ENCODE measurements around the gene RHEX. TPM values are rescaled to one million over a fixed set of nuclear protein-coding genes. Genes with fewer than 3 reads are reported as not detected.
"Not testable (repeated sequence)": the region's sequence is repeated elsewhere in the genome, so short reads cannot be mapped to it uniquely, and the experiment has no call there.

RHEX gene
- polyA plus RNA-seq, 6 donors from 2014 or later: 0.28 to 5.3 (median 0.60) TPM

GRCh38 chr1:206037581-206037980, 15.4 kb upstream of the RHEX start:
- peak overlapping the region; percentile 80 to 96 (median 84) for H3K27ac Mint-ChIP-seq
- no peak for DNase-seq
- no peak for ATAC-seq (ENCODE audit: low read depth in 2 of 2)
- peaks cover 74 to 97% (median 92%) of the 10 kb centered on the region in 3 donors for H3K4me1 Mint-ChIP-seq
- H3K36me3 Mint-ChIP-seq: no peaks in the 10 kb centered on the region
- H3K9me3 Mint-ChIP-seq: no peaks in the 10 kb centered on the region
- peak overlapping the region in 6 of 8 donors; percentile 45 to 91 (median 76) for H3K4me3 Mint-ChIP-seq
- no peaks in the 10 kb centered on the region for H3K27me3 Mint-ChIP-seq

DNA sequence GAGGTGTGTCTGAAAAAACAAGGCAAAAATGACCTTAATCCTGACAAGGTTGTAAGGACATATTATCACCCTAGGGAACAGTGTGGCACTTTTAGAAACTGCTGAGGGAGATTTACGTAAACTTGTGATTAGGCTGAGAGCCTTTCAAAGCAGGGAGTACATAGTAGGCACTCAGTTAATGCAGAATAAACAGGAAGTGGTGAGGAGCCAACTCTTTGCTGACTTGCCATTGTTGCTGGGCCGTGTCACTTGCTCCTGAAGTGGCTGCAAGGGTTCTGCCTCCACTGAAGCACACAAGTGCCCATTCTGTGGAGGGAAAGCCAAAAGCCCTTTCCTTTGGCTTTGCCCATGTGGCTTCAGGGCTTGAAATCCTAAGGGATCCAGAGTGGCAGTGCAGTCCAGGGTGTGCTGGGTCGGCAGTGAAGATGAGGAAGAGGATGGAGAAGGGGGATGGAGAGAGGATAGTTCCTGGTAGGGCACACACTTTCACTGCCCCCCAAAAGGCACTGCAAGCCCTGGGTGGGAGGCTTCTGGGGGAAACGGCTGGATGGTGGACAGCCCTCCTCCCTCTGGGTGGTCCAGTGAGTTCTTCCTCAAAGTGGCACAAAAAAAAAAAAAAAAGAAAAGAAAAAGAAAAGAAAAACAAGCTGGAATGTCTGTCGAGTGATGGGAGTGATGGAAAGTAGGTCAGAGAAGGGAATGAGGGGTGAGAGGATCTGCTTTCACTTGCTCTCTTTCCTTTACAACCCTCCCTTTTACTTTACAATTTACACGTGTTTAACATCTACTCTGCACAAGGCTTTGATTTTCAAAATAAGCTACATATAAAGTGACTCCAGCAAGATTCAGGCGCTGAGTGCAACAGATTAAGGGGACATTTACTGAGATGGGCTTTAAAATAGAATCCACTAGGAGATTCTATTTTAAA, 13.7 kb upstream of the RHEX start:
- H3K36me3 Mint-ChIP-seq: no peaks in the 10 kb centered on the region
- peak overlapping the region; percentile 81 to 98 (median 96) for H3K27ac Mint-ChIP-seq
- ATAC-seq (ENCODE audit: low read depth in 2 of 2) (no peak), DNase-seq (no peak)
- no peaks in the 10 kb centered on the region for H3K27me3 Mint-ChIP-seq
- peak overlapping the region in 7 of 8 donors; percentile 47 to 90 (median 68) for H3K4me3 Mint-ChIP-seq
- H3K9me3 Mint-ChIP-seq: no peaks in the 10 kb centered on the region
- peaks cover 67 to 94% (median 82%) of the 10 kb centered on the region in 3 donors for H3K4me1 Mint-ChIP-seq

- H3K4me3 Mint-ChIP-seq: peak overlapping the region in 7 of 8 donors; percentile 0 to 90 (median 49)
- H3K4me1 Mint-ChIP-seq: peaks cover 58 to 83% (median 72%) of the 10 kb centered on the region in 3 donors
- H3K36me3 Mint-ChIP-seq: no peaks in the 10 kb centered on the region
- H3K27me3 Mint-ChIP-seq: no peaks in the 10 kb centered on the region
- H3K9me3 Mint-ChIP-seq: no peaks in the 10 kb centered on the region
- H3K27ac Mint-ChIP-seq: peak overlapping the region; percentile 81 to 97 (median 96)
- ATAC-seq (ENCODE audit: low read depth in 2 of 2) (no peak), DNase-seq (no peak)
These were observed 12.6 kb upstream of the RHEX start for GRCh38 chr1:206040328-206040727.

DNA sequence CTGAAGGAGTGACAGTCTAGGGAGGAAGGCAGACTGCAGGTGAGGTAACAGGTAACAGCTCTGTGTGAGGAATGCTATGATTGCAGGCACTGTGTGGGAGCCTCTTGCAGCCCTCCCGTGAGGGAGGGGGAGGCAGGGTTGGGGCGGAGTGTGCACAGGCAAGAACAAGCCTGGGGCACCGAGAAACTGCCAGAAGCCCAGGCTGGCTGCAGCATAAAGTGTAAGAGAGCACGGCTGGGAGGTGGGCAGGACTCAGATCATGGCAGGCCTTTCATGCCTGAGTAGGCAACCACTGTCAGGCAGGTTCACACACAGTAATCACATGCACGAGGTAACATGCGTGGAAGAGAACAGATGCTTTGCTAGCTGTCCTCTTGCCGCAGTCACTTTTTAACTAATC, 11.3 kb upstream of the RHEX start:
- Mint-ChIP-seq H3K27ac (peak overlapping the region; percentile 61 to 97 (median 94)), H3K9me3 (no peaks in the 10 kb centered on the region), H3K27me3 (no peaks in the 10 kb centered on the region), H3K36me3 (no peaks in the 10 kb centered on the region), H3K4me3 (peak overlapping the region; percentile 17 to 89 (median 74)), H3K4me1 (peaks cover 47 to 73% (median 58%) of the 10 kb centered on the region in 3 donors)
- peak; percentile 59 for DNase-seq
- ATAC-seq (ENCODE audit: low read depth in 2 of 2): peak; percentile 90 to 94

DNA sequence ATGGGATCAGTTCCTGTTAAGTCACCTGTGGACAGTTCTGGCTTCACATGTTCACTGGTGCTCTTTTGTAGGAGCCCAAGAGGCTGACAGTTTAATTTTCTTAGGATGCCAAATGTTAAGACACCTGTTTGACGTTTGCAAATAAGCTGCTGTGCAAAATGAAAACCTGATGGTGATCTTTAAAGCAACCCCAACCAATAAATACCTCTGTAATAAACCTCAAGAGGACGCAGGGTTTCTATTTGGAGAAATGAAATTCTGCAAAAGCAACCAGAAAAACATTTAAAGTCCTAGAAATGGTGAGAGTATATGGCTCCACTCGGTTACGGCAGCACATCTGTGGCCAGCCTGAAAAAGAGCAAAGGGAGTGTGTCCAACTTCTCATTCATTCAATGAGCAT, 5.7 kb upstream of the RHEX start:
- H3K36me3 Mint-ChIP-seq: no peaks in the 10 kb centered on the region
- peak overlapping the region; percentile 43 to 93 (median 88) for H3K27ac Mint-ChIP-seq
- peak overlapping the region in 3 of 8 donors; percentile 15 to 37 (median 34) for H3K4me3 Mint-ChIP-seq
- no peaks in the 10 kb centered on the region for H3K27me3 Mint-ChIP-seq
- DNase-seq (no peak), ATAC-seq (ENCODE audit: low read depth in 2 of 2) (no peak)
- no peaks in the 10 kb centered on the region for H3K9me3 Mint-ChIP-seq
- H3K4me1 Mint-ChIP-seq: peaks cover 46 to 74% (median 49%) of the 10 kb centered on the region in 3 donors

GRCh38 chr1:206048582-206048981, 4.4 kb upstream of the RHEX start:
- H3K4me1 Mint-ChIP-seq: peaks cover 51 to 74% (median 55%) of the 10 kb centered on the region in 3 donors
- no peaks in the 10 kb centered on the region for H3K36me3 Mint-ChIP-seq
- no peak for ATAC-seq (ENCODE audit: low read depth in 2 of 2)
- H3K27ac Mint-ChIP-seq: peak overlapping the region; percentile 87 to 97 (median 94)
- no peaks in the 10 kb centered on the region for H3K27me3 Mint-ChIP-seq
- peaks cover 0 to 2% (median 0%) of the 10 kb centered on the region in 7 donors for H3K9me3 Mint-ChIP-seq
- peak overlapping the region in 1 of 8 donors; percentile 6 for H3K4me3 Mint-ChIP-seq
- DNase-seq: no peak

- peak overlapping the region in 1 of 8 donors; percentile 50 for H3K4me3 Mint-ChIP-seq
- peak; percentile 14 to 22 for ATAC-seq (ENCODE audit: low read depth in 2 of 2)
- no peaks in the 10 kb centered on the region for H3K36me3 Mint-ChIP-seq
- H3K27ac Mint-ChIP-seq: peak overlapping the region; percentile 53 to 97 (median 94)
- no peak for DNase-seq
- peaks cover 0 to 2% (median 0%) of the 10 kb centered on the region in 7 donors for H3K9me3 Mint-ChIP-seq
- no peaks in the 10 kb centered on the region for H3K27me3 Mint-ChIP-seq
- peaks cover 58 to 78% (median 61%) of the 10 kb centered on the region in 3 donors for H3K4me1 Mint-ChIP-seq
These were observed 3.7 kb upstream of the RHEX start for GRCh38 chr1:206049293-206049692.

DNA sequence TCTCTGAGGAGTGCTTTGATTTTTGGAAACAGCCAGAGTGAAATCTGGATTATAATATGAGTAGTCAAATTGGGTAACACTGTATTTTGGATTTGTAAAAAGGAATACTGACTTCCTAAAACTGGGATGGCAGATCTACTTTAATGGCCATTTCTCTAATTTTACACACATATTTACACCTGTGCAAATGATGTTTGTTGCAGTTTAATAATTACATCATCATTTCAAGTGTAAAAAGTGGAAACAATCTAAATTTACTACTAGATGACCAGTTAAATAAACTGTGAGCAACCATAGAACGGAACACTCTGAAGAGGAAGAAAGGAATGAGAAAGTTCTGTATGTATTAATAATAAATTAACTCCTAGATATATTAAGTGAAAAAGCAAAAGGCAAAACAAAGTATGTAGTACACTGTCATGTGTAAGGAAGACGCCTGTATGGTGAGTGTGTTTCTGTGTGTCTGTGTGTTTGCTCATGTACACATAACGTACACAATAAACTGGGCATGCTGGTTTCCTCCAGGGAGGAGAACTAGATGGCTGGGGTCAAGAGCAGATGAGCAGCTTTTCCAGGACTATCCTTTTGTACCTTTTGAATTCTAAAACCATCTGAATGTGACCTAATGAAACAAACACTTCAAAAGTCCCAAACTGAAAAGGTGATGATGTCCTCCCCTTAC, 2.9 kb upstream of the RHEX start:
- peaks cover 58 to 80% (median 63%) of the 10 kb centered on the region in 3 donors for H3K4me1 Mint-ChIP-seq
- H3K27ac Mint-ChIP-seq: peak overlapping the region; percentile 53 to 98 (median 95)

DNA sequence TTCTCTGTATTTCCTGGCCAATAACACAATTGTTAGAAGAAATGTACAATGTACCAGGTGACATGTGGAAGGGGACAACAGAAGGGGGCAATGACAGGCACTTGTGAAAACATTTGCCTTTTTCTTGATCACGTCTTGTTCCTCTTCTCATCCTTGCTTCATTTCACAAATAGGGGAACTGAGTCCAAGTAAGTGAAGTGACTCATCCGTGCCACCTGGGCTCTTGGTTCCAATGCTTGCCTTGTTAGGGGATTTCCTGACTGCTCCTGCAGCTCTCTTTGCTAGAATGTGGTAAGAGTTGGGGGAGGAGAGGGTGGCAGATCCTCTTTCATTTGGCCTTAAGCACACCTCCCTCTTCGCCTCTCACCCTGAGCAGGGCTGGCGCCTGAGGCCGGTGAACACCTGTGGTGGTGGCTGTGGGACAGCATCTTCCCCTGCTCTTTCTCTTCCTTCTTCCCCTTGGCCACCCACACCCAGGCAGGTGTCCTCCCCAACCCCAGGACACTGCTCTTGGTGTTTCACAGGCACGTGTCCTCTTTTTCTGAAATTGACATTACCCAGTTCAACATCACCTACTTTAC, 2.2 kb upstream of the RHEX start:
- H3K4me1 Mint-ChIP-seq: peaks cover 58 to 86% (median 70%) of the 10 kb centered on the region in 3 donors
- DNase-seq (peak; percentile 94), ATAC-seq (ENCODE audit: low read depth in 2 of 2) (peak; percentile 91 to 92)
- peaks cover 0 to 2% (median 0%) of the 10 kb centered on the region in 7 donors for H3K9me3 Mint-ChIP-seq
- H3K27ac Mint-ChIP-seq: peak overlapping the region; percentile 93 to 98 (median 96)
- H3K36me3 Mint-ChIP-seq: no peaks in the 10 kb centered on the region
- H3K4me3 Mint-ChIP-seq: peak overlapping the region in 7 of 8 donors; percentile 28 to 83 (median 77)
- no peaks in the 10 kb centered on the region for H3K27me3 Mint-ChIP-seq

More for the DNA sequence above, 2.9 kb upstream of the RHEX start:
- DNase-seq (no peak), ATAC-seq (ENCODE audit: low read depth in 2 of 2) (no peak)
- H3K4me3 Mint-ChIP-seq: peak overlapping the region in 6 of 8 donors; percentile 22 to 80 (median 67)
- no peaks in the 10 kb centered on the region for H3K27me3 Mint-ChIP-seq
- H3K36me3 Mint-ChIP-seq: no peaks in the 10 kb centered on the region
- H3K9me3 Mint-ChIP-seq: peaks cover 0 to 2% (median 0%) of the 10 kb centered on the region in 7 donors

- Mint-ChIP-seq H3K4me3 (peak overlapping the region; percentile 10 to 83 (median 73)), H3K27ac (peak overlapping the region; percentile 93 to 98 (median 96)), H3K4me1 (peaks cover 62 to 85% (median 75%) of the 10 kb centered on the region in 3 donors)
- not testable (repeated sequence) for H3K27me3 Mint-ChIP-seq; H3K9me3 Mint-ChIP-seq; DNase-seq; ATAC-seq (ENCODE audit: low read depth in 2 of 2); H3K36me3 Mint-ChIP-seq
These were observed 625 bp upstream of the RHEX start for GRCh38 chr1:206052231-206052865.

GRCh38 chr1:206053616-206054015, 643 bp downstream of the RHEX start:
- H3K9me3 Mint-ChIP-seq; H3K36me3 Mint-ChIP-seq; DNase-seq; ATAC-seq (ENCODE audit: low read depth in 2 of 2); H3K27me3 Mint-ChIP-seq: not testable (repeated sequence)
- peak overlapping the region; percentile 10 to 89 (median 78) for H3K4me3 Mint-ChIP-seq
- H3K4me1 Mint-ChIP-seq: peaks cover 54 to 85% (median 74%) of the 10 kb centered on the region in 3 donors
- peak overlapping the region; percentile 93 to 98 (median 96) for H3K27ac Mint-ChIP-seq

DNA sequence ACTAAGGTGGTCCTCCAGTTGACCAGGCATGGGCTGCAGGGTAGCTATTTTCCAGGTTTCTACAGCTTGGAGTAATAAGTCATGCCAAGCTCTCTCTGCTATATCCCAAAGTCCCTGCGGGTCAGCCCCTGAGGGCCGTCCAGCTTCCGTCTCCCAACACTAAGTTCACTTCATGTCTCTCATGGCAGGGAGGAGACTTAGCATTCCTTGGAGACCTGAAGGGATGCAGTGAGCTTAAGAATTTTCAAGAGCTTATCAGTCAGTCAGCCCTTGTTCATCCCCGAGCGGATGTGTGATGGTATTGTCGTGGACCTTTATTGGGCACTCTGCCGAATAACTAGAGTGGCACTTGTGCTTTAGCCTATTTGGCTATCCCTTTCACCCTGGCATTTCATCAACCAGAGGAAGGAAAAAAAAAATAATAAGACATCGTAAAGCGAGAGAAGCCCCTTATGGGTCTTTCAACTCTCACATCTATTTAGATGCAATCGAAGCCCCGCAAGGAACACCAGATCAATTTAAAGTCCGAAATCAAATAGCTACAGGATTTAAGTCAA, 2.2 kb downstream of the RHEX start:
- DNase-seq; ATAC-seq (ENCODE audit: low read depth in 2 of 2); H3K36me3 Mint-ChIP-seq; H3K9me3 Mint-ChIP-seq; H3K27me3 Mint-ChIP-seq: not testable (repeated sequence)
- Mint-ChIP-seq H3K4me3 (peak overlapping the region in 1 of 8 donors; percentile 45), H3K27ac (peak overlapping the region in 4 of 6 donors; percentile 38 to 76 (median 60)), H3K4me1 (peaks cover 55 to 86% (median 79%) of the 10 kb centered on the region in 3 donors)
